ENCODE measurements around the gene SCEL. TPM values are rescaled to one million over a fixed set of nuclear protein-coding genes. Genes with fewer than 3 reads are reported as not detected.

SCEL gene
- total and polyA plus RNA-seq, 2 of the 4 experiments (the other 2 are of a cell fraction): not detected

- Histone ChIP-seq H2BK120ac (ENCODE audit: low read depth, low read length) (no peak overlapping the region), H3K27me3 (ENCODE audit: control insufficient read depth, insufficient read depth, low read length) (no peaks in the 10 kb centered on the region), H3K9ac (ENCODE audit: low read depth, low read length) (no peak overlapping the region), H3K79me1 (ENCODE audit: low read depth in 1 of 2, low read length in 2 of 2) (no peaks in the 10 kb centered on the region), H2BK5ac (ENCODE audit: low read depth, low read length, poor library complexity, severe bottlenecking) (no peak overlapping the region), H2BK15ac (ENCODE audit: low read depth, low read length) (no peak overlapping the region), H4K8ac (ENCODE audit: low read depth in 2 of 2, low read length in 2 of 2) (no peak overlapping the region), H3K18ac (ENCODE audit: low read depth, low read length) (no peak overlapping the region), H3K4ac (ENCODE audit: low read depth, low read length) (no peak overlapping the region), H4K5ac (ENCODE audit: low read depth, low read length) (no peak overlapping the region), H3K9me1 (ENCODE audit: insufficient read depth, low read length) (no peaks in the 10 kb centered on the region), H2AK9ac (replicated peaks; ENCODE audit: low read depth, low read length, poor library complexity) (no peak overlapping the region), H4K20me1 (ENCODE audit: insufficient read depth, low read length) (no peaks in the 10 kb centered on the region), H2BK20ac (ENCODE audit: low read depth, low read length) (no peak overlapping the region), H3K36me3 (ENCODE audit: control insufficient read depth, insufficient read depth, low read length) (no peaks in the 10 kb centered on the region), H2AFZ (replicated peaks; ENCODE audit: low read length, poor library complexity) (no peak overlapping the region), H3K9me3 (ENCODE audit: control insufficient read depth, insufficient read depth, low read length) (no peaks in the 10 kb centered on the region), H3K14ac (replicated peaks; ENCODE audit: low read depth, low read length) (no peak overlapping the region), H2AK5ac (ENCODE audit: low read depth, low read length) (no peak overlapping the region), H3K4me3 (ENCODE audit: insufficient read depth, low read depth, low read length) (no peak overlapping the region), H3K27ac (ENCODE audit: insufficient read depth, low read length) (no peak overlapping the region), H3K56ac (ENCODE audit: extremely low read depth, insufficient read depth, low read length) (no peak overlapping the region), H3K4me2 (ENCODE audit: low read depth, low read length) (no peak overlapping the region), H4K91ac (ENCODE audit: insufficient read depth, low read depth, low read length) (no peak overlapping the region), H3K23ac (ENCODE audit: low read depth, low read length) (no peak overlapping the region), H3K4me1 (ENCODE audit: control insufficient read depth, insufficient read depth, low read length) (no peaks in the 10 kb centered on the region)
- ChIA-PET POLR2A (ENCODE audit: unreplicated experiment) (no interaction called here), CTCF (interaction anchor here (0.7 kb wide), 1 partner anchor 972 kb away, joined by 3 read pairs; no protein-coding TSS in a partner anchor)
- intact Hi-C loops (cut with micrococcal nuclease): no loop called here
- dilution Hi-C loops (cut with HindIII; ENCODE audit: low sequenced_read_pairs, unreplicated experiment): no loop called here
- DNase-seq: no peak
- in situ Hi-C loops (cut with MboI; ENCODE audit: low sequenced_read_pairs): no loop called here
- TF ChIP-seq MAZ (IDR thresholded peaks at IDR 0.05; ENCODE audit: borderline replicate concordance, low read depth, low read length) (no peak), NFE2L2 (IDR thresholded peaks at IDR 0.05; ENCODE audit: low read depth, low read length) (no peak), MXI1 (IDR thresholded peaks at IDR 0.05; ENCODE audit: borderline replicate concordance, low read depth, low read length) (no peak), POLR2A (IDR thresholded peaks at IDR 0.05; ENCODE audit: low read depth, low read length) (no peak), RCOR1 (IDR thresholded peaks at IDR 0.05; ENCODE audit: insufficient replicate concordance, low read length) (no peak)
- ATAC-seq (ENCODE audit: low read depth): no peak
- no TSS peak for BruUV-seq (replicated peaks)
Observed at GRCh38 chr13:77628170-77628569, 92.7 kb downstream of the SCEL start.

Measured in IMR-90 (cell line).